Right atrium auricular region (tissue), 2 donors: ENCODE data around the gene NLRP9. TPM values are rescaled to one million over a fixed set of nuclear protein-coding genes. Genes with fewer than 3 reads are reported as not detected.

ENCODE experiments used
- DNase-seq: peaks from one replicate; pipeline ENCODE4 v3.0.0-alpha.2; 2019; ENCODE audit warnings: low spot score
- H3K27ac ChIP-seq, 2 donors: fragments of 200-600 bp; sonication (generic); 1 replicate in 1 of 2; 2 replicates in 1 of 2; pipeline ENCODE4 v1.5.1; 2016 to 2019
- H3K27me3 ChIP-seq, 2 donors: fragments of 200-600 bp; sonication (generic); one replicate each; pipeline versions ENCODE4 v1.5.1 to v1.6.0; 2017 to 2019
- H3K36me3 ChIP-seq: fragments of 200-600 bp; sonication (generic); one replicate; pipeline ENCODE4 v1.5.1; 2016
- H3K4me1 ChIP-seq, 2 donors: fragments of 200-600 bp; sonication (generic); one replicate each; pipeline versions ENCODE4 v1.5.1 to v1.6.0; 2017 to 2019
- H3K4me3 ChIP-seq, 2 donors: fragments of 200-600 bp; sonication (generic); 1 replicate in 1 of 2; 2 replicates in 1 of 2; pipeline ENCODE4 v1.5.1; 2017 to 2019; ENCODE audit warnings: mild to moderate bottlenecking in 1 of 2, moderate library complexity in 1 of 2
- H3K9me3 ChIP-seq, 2 donors: fragments of 200-600 bp; sonication (generic); one replicate each; pipeline ENCODE4 v1.5.1; 2019
- total RNA-seq, 2 donors: library from RNA; depleted of rRNA; stranded (reverse); fragments of >200 nt; gene quantifications; one replicate each; pipeline ENCODE4 v1.1.0, GENCODE V29; 2016
- TF ChIP-seq, protein P1 (sequence below), 2 donors: fragments of 200-600 bp; sonication (generic); IDR thresholded peaks; one replicate each; pipeline ENCODE4 v1.5.1; 2019; ENCODE audit warnings: antibody characterized with exemption in 2 of 2

Gene NLRP9
- total RNA-seq, 2 donors from 2014 or later: not detected

- Histone ChIP-seq H3K27ac (no peak overlapping the region), H3K9me3 (peaks cover 0 to 22% of the 10 kb centered on the region in 2 donors), H3K4me1 (no peaks in the 10 kb centered on the region), H3K36me3 (no peaks in the 10 kb centered on the region), H3K27me3 (no peaks in the 10 kb centered on the region), H3K4me3 (no peak overlapping the region)
- DNase-seq: no peak
- TF ChIP-seq, protein P1, sequence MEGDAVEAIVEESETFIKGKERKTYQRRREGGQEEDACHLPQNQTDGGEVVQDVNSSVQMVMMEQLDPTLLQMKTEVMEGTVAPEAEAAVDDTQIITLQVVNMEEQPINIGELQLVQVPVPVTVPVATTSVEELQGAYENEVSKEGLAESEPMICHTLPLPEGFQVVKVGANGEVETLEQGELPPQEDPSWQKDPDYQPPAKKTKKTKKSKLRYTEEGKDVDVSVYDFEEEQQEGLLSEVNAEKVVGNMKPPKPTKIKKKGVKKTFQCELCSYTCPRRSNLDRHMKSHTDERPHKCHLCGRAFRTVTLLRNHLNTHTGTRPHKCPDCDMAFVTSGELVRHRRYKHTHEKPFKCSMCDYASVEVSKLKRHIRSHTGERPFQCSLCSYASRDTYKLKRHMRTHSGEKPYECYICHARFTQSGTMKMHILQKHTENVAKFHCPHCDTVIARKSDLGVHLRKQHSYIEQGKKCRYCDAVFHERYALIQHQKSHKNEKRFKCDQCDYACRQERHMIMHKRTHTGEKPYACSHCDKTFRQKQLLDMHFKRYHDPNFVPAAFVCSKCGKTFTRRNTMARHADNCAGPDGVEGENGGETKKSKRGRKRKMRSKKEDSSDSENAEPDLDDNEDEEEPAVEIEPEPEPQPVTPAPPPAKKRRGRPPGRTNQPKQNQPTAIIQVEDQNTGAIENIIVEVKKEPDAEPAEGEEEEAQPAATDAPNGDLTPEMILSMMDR (IDR thresholded peaks at IDR 0.05): no peak
Measured at GRCh38 chr19:55717251-55717650, 21.0 kb downstream of the NLRP9 start.

DNA sequence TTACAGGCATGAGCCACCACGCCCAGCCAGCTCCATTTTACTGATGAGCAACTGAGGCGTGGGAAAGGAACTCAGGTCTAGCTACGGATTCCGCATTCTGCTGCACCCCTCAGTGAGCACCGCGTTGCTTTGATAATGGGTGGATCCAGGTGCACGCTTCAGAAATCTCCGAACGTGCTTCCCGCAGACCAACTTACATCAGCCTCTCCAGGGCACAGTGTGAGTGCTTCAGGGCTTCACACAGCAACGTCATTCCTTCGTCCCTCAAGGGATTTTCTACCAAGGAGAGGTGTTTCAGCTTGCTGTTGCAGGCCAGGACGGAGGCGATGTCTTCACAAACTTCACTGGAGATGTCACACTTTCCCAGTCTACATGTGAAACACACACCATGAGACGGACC is 21.7 kb downstream of the NLRP9 start:
- TF ChIP-seq, protein P1 (IDR thresholded peaks at IDR 0.05): no peak
- peaks cover 0 to 15% of the 10 kb centered on the region in 2 donors for H3K9me3 ChIP-seq

DNA sequence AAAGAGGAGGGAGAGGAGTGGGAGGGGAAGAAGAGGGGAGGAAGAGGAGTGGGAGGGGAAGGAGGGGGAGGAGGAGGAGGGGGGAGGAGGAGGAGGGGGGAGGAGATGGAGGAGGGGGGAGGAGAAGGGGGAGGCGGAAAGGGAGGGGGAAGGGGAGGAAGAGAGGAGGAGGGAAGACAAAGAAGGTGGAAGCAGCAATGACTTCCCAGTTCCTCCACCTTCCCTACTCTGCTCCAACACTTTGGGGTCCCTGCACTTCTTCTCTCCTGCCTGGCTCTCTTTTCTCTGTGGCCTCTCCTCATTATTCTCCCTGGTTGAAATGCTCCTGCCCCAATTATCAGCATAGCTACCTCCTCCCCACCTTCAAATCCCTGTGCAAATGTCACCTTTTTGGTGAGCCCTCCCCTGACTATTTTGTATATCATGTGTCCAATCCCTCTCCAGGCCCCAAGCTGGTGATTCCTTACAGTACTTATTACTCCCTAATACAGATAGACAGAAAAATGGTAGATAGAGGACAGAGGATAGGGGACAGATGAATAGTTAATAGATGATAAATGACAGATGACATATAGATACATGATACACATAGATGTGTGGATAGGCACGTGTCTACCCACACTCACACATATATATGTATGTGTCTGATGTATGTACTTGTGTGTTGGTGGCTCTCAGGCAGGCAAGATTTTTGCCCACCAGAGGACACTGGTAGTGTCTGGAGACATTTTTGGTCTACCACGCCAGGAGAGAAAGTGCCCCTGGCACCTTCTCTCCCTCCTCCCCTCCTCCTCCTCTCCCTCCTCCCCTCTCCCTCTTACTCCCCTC is 25.2 kb downstream of the NLRP9 start:
- Histone ChIP-seq H3K9me3 (no peaks in the 10 kb centered on the region), H3K36me3 (no peaks in the 10 kb centered on the region), H3K4me3 (no peak overlapping the region), H3K27me3 (no peaks in the 10 kb centered on the region), H3K4me1 (no peaks in the 10 kb centered on the region), H3K27ac (no peak overlapping the region)
- TF ChIP-seq, protein P1 (IDR thresholded peaks at IDR 0.05): no peak
- no peak for DNase-seq

More for the DNA sequence above, 21.7 kb downstream of the NLRP9 start:
- H3K4me3 ChIP-seq: no peak overlapping the region
- no peaks in the 10 kb centered on the region for H3K4me1 ChIP-seq
- DNase-seq: no peak
- no peaks in the 10 kb centered on the region for H3K27me3 ChIP-seq
- no peak overlapping the region for H3K27ac ChIP-seq
- no peaks in the 10 kb centered on the region for H3K36me3 ChIP-seq

DNA sequence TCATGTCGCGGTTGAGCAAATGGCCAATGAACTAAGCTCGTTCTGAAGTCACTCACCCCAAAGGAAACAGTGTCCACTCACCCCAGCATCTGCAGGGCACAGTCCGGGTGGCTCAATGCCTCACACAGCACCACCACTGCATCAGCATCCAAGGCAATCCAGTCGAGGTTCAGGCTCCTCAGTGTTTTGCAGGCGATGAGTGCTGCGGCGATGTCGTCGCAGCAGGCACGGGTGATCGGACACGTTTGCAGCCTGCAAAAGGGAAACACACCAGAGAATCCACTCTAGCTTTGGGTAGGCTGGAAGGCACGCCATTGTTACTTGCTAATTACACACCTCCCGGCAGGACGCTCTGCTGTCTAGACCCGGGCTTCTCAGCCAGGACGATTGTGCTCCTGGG is 26.5 kb downstream of the NLRP9 start:
- Histone ChIP-seq H3K27me3 (no peaks in the 10 kb centered on the region), H3K9me3 (no peaks in the 10 kb centered on the region), H3K4me3 (no peak overlapping the region), H3K27ac (no peak overlapping the region), H3K36me3 (no peaks in the 10 kb centered on the region), H3K4me1 (no peaks in the 10 kb centered on the region)
- DNase-seq: no peak
- TF ChIP-seq, protein P1 (IDR thresholded peaks at IDR 0.05): no peak

- Histone ChIP-seq H3K36me3 (no peaks in the 10 kb centered on the region), H3K27ac (no peak overlapping the region), H3K4me3 (no peak overlapping the region), H3K27me3 (no peaks in the 10 kb centered on the region), H3K9me3 (no peaks in the 10 kb centered on the region), H3K4me1 (no peaks in the 10 kb centered on the region)
- TF ChIP-seq, protein P1 (IDR thresholded peaks at IDR 0.05): no peak
- DNase-seq: no peak
Measured at GRCh38 chr19:55705972-55706371, 32.2 kb downstream of the NLRP9 start.
